GM19238 (cell line): ENCODE results near the gene ESRRA.

Experiments used
- DNase-seq: peaks from one replicate; pipeline ENCODE4 v3.0.0; 2011; ENCODE audit warnings: low spot score; ENCODE audit not compliant: insufficient read length

ESRRA gene

GRCh38 chr11:64330888-64331287, 25.6 kb downstream of the ESRRA start:
- DNase-seq: no peak

- DNase-seq: peak; percentile 66
Observed at GRCh38 chr11:64331569-64332371, 26.4 kb downstream of the ESRRA start.

- DNase-seq: no peak
Observed at GRCh38 chr11:64333556-64333955, 28.2 kb downstream of the ESRRA start.

GRCh38 chr11:64334764-64335735, 29.7 kb downstream of the ESRRA start:
- peak; percentile 86 for DNase-seq

- DNase-seq: no peak
Observed at GRCh38 chr11:64337538-64338249, 32.4 kb downstream of the ESRRA start.

GRCh38 chr11:64338716-64339115, 33.4 kb downstream of the ESRRA start:
- no peak for DNase-seq

- no peak for DNase-seq
Observed at GRCh38 chr11:64339286-64339685, 34.0 kb downstream of the ESRRA start.

GRCh38 chr11:64339754-64340408, 34.6 kb downstream of the ESRRA start, which contains the start of gene CCDC88B:
CCDC88B (plus strand) TSS chr11:64340204; CDS start chr11:64340267, 63 bp downstream.
- DNase-seq: peak; percentile 97

GRCh38 chr11:64340671-64341335, 35.5 kb downstream of the ESRRA start:
- DNase-seq: peak; percentile 77

- DNase-seq: no peak
Observed at GRCh38 chr11:64341429-64341828, 36.1 kb downstream of the ESRRA start.

- DNase-seq: peak; percentile 96
Observed at GRCh38 chr11:64341851-64342791, 36.8 kb downstream of the ESRRA start.

GRCh38 chr11:64342869-64343745, 37.8 kb downstream of the ESRRA start:
- DNase-seq: no peak

GRCh38 chr11:64343767-64344559, 38.6 kb downstream of the ESRRA start:
- DNase-seq: no peak

- DNase-seq: no peak
Observed at GRCh38 chr11:64344787-64345186, 39.5 kb downstream of the ESRRA start.

- no peak for DNase-seq
Observed at GRCh38 chr11:64347193-64347867, 42.0 kb downstream of the ESRRA start.

GRCh38 chr11:64348383-64349024, 43.2 kb downstream of the ESRRA start:
- no peak for DNase-seq
